Non-pigmented ciliary epithelial cell (primary cell): ENCODE data around the gene FCRLB.
"Not testable (repeated sequence)": the region's sequence is repeated elsewhere in the genome, so short reads cannot be mapped to it uniquely, and the experiment has no call there.

Source experiments
- DNase-seq: peaks from one replicate; pipeline ENCODE4 v3.0.0-alpha.2; 2010; ENCODE audit warnings: low read depth

Gene FCRLB, protein sequence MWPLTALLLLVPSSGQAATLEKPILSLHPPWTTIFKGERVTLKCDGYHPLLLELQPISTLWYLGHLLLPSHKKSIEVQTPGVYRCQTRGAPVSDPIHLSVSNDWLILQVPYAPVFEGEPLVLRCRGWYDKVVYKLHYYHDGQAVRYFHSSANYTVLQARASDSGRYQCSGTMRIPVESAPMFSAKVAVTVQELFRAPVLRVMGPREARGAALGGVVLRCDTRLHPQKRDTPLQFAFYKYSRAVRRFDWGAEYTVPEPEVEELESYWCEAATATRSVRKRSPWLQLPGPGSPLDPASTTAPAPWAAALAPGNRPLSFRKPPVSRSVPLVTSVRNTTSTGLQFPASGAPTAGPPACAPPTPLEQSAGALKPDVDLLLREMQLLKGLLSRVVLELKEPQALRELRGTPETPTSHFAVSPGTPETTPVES

DNA sequence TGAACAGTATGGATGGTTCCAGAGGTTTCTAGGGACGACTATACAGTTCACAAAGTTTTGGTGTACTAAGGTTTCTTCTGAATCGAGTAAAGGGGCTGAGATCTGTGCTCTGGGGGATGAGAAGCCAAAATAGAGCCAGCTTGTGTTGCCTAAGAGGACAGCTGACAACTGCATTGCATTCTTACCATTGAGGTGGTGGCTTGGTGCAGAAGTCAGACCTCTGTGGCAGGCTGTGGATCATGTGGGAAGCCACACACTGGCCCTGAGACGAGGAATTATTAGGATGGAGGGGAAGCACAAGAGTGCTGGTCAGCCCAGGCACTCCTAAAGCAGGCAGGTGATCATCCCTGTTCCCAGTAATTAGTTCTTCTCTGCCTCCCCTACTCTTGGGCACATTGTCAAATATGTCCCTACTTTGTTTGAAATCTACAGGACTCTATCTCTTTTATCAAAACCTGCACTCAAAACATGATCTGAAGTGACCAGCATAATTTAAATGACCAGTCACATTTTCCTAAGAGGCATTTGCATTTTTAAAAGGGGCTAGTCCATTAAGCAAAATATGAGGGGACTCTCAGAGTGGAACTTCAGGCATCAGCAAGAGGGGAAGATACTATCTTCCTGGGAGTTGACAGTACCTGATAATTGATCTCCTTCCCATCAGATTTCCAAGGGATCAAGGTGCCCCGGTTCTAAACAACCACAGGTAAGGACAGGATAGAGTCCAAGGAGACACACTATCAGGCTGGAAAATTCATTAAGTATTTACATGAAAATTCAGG is at the start of gene FCRLB:
Gene FCRLB, plus strand, starts transcription at position 589 of the 782 bp plus-strand sequence. CDS start 1,129 bp downstream, outside the sequence.
- no peak for DNase-seq

DNA sequence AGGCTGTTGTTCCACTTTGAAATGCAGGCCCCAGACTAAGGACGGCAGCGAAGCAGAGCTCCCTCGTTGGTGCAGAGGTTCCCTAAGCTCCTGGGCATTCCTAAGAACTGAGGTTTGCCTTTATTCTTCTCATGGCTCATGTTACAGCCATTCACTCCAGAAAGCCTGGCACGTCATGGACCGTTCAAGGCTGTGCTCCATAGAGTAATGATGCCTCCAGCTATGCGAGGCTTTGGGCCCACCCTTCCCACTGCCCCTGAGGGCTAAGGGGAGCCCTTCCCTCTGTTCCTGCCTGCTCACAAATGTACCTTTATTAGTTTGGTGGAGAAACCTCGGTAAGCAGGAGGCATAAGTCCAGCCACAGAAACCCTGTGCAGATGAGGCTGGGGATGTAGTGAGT is 47.9 kb upstream of the FCRLB start:
- not testable (repeated sequence) for DNase-seq

DNA sequence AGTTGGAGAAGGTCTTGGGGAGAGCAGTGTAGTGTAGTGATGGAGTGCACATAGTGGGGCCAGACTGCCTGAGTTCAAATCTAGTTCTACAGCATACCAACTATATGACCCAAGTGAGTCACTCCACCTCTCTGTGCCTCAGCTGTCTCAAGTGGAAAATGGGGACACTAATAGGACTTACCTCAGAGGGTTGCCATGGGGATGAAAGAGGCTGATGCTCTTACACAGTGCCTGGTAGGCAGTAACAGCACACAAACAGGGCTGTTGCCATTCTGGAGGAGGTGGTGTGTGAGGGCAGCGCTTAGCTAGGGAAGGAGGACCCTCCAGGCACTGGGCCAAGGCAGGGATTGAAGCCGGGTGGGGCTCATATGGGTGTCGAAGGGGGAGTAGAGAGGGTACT is 46.9 kb upstream of the FCRLB start:
- not testable (repeated sequence) for DNase-seq

DNA sequence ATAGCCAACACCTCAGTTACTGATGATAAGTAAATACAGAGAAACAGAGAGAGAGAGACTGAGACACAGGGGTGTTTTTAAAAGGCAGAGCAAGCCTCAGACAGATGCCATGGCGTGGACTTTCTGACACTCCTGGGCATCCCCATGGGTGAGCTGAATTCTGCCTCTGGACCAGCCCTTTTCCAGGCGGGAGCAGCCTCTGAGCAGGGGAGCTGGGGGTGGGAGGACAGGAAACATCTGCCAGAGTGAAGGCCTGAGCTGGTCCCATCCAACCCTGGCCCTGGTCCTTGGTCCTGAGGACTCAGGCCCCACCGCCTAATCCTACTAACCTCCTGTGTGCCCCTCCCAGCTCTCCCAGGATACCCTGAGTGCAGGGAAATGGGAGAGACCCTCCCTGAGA is 46.4 kb upstream of the FCRLB start:
- DNase-seq: not testable (repeated sequence)

DNA sequence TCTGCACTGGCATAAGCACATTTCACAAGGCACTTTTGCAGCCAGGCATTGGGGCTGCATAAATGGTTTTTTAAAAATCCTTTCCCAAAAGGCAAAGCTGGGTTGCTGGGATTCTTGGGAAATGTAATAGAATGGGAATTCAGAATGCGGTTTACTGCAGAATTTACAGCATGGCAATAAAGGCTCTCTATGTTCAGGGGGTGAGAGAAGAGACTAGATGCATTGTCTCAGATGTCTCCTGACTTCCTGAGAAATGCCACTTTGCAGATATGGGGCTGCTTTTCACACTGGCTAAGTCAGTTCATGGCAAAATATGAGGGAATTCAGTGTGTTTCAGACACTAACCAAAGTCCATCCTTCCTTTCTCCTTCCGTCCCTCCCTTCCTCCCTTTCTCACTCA is 44.9 kb upstream of the FCRLB start:
- DNase-seq: no peak

DNA sequence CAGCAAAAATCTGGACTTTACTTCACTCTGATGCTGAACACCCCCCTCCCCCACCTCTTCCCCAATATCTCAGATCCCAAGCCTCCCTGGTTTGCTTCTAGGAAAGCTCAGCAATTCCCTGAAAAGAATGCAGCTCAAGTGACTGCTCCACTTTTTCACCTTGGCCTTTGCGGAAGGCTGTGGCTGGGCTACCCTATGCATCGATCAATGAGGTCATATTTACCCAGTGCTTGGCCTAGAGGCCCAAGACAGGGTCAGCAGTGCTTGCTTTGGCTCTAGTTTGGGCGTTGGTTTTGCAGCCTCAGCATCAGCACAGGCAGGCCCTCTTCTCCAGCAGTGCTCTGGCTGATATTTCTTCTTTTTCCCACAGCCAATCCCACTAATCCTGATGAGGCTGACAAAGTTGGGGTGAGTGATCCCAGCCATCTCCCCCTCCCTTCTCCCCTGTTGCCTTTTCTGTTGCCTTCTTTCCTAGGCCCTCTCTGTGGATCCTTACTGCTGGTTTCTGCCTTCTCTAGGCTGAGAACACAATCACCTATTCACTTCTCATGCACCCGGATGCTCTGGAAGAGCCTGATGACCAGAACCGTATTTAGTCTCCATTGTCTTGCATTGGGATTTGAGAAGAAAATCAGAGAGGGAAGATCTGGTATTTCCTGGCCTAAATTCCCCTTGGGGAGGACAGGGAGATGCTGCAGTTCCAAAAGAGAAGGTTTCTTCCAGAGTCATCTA is 44.2 kb upstream of the FCRLB start:
- DNase-seq: no peak

DNA sequence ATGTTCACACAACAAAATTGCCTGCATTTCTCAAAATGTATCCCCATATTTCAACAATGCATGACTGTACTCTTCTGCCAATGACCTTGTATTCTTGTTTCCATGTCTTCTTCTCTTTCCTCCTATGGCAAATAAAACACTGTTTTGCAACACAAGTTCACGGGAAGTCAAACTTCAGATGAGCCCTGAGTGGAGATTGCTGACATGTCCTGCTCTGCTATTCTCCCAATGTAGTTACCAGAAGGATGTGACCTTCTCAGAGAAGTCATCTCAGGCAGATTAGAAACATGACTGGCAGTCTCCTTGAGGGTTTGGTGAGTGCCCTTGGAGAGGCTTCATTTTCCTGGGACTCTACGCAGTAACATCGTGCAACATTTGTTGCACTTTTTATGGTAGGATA is 42.8 kb upstream of the FCRLB start:
- no peak for DNase-seq

DNA sequence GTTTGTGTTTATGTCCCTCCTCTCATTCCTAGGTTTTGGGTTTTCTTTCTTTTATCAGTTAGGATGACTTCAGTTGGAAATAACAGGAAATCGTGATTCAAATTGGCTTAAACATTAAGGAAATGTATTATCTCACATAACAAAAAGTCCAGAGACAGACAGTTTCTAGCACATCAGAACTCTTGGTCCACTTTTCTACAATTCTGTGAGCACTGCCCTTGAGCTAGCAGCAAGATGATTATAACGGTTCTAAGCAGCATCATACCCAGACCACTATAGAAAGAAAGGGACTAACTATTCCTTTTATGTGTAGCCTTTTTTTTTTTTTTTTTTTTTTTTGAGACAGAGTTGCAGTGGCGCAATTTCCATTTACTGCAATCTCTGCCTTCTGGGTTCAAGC is 39.5 kb upstream of the FCRLB start:
- DNase-seq: no peak

DNA sequence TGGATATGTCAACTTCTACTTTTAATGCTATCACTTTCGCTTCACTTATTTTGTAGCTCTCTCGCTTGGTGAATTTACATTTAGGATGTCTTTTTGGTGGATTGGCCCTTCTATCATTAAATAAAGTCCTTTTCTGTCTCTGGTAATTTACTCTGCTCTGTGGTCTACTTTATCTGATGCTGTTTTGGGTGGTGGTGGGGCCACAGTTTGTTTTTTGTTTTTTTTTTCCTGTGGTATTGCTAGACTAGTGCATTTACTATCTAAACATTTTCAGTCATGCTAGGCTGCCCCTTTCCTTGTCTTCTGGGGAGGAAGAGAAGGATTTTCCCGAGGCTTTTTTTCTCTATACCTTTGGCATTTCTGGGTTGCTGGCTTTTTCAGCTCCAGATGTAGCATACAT is 32.4 kb upstream of the FCRLB start:
- no peak for DNase-seq

DNA sequence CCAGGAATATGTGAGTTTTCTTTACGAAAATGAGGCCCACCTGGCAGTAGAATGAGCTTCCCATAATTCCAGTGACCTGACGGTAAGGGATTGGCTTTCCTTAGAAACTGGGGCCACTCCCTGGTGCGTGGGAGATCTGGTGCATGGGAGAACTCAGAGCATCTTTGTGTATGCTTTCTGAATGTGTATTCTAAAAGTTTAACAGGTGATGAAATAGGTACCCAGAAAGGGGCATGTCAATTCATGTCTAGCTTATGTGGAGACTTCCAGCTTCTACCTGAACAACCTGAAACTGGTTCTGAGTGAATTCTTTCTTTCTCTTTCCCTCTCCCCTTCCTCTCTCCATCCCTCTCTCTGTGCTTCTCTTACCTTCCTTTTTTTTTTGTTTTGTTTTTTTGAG is 29.5 kb upstream of the FCRLB start:
- no peak for DNase-seq

DNA sequence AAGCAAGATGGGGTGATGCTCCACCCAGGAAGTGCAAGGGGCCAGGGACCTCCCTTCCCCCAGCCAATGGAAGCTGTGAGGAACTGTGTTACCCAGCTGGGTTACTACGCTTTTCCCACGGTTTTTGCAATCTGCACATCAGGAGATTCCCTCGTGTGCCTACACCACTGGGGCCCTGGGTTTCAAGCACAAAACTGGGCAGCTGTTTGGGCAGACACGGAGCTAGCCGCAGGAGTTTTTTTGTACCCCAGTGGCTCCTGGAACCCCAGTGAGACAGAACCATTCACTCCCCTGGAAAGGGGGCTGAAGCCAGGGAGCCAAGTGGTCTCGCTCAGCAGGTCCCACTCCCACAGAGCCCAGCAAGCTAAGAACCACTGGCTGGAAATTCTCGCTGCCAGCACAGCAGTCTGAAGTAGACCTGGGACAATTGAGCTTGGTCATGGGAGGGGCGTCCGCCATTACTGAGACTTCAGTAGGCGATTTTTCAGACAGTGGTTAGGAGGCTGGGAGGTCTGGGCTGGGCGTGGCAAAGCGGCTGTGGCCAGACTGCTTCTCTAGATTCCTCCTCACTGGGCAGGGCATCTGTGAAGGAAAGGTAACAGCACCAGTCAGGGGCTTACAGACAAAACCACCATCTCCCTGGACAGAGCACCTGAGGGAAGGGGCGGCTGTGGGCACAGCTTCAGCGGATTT is 28.2 kb upstream of the FCRLB start:
- DNase-seq: not testable (repeated sequence)

DNA sequence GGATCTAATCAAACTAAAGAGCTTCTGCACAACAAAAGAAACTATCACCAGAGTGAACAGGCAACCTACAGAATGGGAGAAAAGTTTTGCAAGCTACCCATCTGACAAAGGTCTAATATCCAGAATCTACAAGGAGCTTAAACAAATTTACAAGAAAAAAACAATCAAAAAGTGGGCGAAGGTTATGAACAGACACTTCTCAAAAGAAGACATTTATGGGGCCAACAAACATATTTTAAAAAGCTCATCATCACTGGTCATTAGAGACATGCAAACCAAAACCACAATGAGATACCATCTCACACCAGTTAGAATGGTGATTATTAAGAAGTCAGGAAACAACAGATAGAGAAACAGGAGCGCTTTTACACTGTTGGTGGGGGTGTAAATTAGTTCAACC is 23.0 kb upstream of the FCRLB start:
- not testable (repeated sequence) for DNase-seq

DNA sequence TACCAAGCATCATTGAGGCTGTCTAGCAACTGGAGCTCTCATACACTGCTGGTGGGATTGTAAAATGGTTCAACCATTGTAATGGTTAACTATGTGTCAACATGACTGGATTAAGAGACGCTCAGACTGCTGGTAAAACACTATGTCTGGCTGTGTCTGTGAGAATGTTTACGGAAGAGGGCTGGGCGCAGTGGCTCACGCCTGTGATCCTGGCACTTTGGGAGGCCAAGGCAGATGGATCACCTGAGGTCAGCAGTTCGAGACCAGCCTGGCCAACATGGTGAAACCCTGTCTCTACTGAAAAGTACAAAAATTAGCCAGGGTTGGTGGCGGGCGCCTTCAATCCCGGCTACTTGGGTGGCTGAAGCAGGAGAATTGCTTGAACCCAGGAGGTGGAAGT is 19.1 kb upstream of the FCRLB start:
- no peak for DNase-seq

DNA sequence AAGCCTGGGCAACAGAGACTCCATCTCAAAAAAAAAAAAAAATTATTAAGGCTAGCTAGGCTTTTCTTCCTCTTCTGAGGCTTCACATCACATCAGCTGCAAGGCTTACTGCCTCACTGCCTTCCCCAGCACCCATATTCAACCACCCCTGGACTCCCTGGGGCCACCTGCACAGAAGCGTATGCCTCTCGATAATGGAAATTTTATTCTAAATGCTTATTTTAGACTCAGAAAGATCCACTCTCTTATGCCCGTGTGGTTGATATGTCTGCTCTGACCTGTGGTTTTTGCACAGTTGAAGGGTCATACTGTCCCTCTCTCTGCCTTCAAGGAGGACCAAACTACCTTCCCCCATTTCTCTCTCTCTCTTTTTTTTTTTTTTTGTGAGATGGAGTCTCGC is 15.8 kb upstream of the FCRLB start:
- no peak for DNase-seq

DNA sequence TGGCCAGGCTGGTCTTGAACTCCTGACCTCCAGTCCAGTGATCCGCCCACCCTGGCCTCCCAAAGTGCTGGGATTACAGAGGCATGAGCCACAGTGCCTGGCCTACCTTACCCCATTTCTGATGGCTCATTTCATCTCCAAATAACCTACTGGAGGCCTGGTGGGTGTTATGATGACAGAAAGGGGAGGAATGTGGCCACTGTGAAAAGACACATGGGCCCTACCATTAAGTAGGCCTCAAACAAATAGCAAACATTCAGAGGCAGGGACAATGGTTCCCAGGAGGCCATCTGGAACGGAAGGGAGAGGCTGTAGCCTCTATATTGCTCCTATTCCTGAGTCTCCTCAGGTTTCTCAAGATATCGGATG is 15.2 kb upstream of the FCRLB start:
- no peak for DNase-seq

DNA sequence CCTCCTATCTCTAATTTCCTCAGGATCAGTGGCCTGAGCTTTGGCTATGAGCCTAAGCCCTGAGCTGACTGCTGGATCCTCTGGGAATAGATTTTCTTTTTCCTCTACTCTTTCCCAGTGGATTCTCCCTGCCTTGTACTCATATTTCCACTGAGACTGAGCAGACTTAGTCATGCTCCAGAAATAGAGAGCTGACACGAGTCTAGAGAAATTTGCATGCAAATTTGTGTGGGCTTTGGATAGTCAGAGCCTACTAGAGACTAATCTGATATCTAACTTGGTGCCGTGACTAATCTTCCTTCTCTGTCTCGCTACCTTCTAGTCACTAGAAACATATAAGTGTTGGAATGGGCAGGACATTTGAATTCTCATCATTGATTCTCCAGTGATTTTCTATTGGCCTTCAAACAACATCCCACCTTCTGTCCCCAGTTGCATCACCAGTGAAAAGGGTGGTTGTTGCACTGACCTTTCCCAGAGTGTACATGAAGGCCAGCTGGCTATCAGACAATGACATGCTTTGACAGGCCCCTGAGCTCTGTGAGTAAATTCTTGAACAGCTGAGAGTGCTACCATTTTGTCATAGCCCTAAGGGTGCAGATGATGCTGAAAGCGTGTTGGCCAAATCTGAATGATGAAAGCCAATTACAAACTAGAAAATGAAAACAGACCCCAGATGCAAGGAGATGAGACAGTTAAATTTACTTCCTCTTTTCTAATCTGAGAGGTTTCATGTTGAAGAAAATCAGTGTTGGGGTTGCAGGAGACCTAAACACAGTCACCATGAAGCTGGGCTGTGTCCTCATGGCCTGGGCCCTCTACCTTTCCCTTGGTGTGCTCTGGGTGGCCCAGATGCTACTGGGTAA is 14.6 kb upstream of the FCRLB start, which contains the start of gene FCRLA:
Gene FCRLA, plus strand, starts transcription at position 748 of the 866 bp plus-strand sequence. Its CDS starts 36 bp downstream, at position 784.
- peak; percentile 89 for DNase-seq

DNA sequence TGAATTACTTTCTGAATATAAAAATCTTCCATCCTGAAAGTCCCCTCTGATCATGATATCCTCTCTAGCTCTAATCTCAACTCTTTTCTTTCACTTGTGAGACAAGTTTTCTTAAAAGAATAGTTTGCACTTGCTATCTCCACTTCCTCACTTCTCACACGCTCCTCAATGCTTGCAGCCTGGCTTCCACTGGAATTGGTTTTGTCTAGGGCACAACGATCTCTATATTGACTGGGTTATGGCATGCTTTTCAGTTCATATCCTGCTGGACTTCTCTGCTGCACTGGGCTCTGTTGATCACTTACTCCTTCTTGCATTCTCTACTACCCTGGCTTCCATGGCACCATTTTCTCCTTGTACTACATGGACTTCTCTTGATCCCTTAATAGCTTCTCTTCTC is 13.8 kb upstream of the FCRLB start:
- no peak for DNase-seq

DNA sequence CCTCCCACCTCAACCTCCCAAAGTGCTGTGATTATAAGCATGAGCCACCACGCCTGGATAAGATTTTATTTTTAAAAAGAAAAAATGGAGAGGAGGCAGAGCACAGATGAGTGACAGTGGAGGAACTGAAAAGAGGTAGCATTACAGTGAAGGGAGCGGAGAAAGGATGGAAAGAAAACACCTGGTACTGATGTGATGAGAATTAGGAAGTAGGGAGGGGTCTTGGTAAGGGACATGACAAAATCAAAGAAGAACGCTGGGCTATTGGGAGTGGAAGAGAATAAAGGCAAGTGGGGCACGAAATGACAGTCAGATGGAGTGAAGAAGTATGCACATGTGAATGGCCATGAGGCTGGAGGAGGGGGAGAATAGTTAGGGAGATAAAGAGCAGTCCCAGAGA is 12.0 kb upstream of the FCRLB start:
- no peak for DNase-seq

DNA sequence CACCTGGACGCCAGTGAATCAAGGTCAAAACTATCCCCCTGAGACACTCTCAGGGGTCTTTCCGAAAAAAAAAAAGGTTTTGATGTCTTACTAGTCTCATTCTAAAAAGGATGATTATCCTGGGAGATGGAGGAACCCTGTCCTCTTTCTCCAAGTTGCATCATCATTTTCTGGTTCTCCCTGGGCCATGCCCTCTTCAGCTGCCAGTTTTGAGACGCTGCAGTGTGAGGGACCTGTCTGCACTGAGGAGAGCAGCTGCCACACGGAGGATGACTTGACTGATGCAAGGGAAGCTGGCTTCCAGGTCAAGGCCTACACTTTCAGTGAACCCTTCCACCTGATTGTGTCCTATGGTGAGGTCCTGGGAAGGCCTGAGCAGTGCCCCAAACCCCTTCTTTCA is 10.8 kb upstream of the FCRLB start:
- no peak for DNase-seq

DNA sequence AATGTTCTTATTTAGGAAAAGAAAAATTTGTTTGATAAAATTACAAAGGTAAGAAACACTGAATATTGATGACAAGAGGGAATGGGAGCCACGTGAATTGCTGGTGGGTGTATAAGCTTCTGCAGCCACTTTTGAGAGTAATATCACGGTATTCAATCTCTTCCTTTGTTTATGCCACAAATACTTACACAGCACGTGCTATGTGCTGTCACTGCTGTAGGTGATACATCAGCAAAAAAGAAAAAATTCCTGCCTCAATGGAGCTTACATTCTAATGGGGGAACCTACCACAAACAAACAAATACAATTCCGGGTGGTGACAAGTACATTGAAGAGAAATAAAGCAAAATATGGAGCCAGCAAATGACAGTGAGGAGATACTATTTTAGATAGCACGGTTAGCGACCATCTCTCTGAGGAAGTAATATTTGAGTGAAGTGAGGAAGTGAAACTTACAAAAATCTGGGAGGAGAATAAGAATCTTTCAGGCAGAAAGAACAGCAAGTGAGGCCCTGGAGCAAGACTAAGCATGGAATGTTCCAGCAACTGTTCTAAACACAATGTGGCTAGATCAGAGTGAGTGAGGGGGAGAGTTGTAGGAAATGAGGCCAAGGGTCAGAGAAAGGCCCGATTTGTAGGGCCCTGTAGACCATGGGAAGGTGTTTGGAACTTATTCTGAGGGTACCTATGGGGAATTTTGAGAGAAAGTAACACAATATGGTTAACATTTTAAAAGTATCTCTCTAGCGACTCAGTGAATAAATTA is 2.6 kb upstream of the FCRLB start:
- DNase-seq: no peak

DNA sequence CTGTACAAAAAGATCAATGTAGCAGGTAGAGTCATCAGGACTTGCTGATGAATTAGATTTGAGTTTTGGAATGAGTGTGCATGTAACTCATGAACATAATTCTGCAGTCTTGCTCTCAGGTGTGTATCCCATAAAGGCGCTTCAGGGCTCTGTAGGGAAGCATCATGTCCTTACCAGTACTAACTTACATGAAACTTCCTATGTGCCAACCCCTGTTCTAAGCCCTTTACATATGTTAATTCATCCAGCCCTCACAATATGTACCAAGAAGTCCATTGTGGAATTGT is 2.1 kb upstream of the FCRLB start:
- no peak for DNase-seq
